PC-9 (cell line): Measurements from ENCODE around the gene HMGN1. TPM values are rescaled to one million over a fixed set of nuclear protein-coding genes. Genes with fewer than 3 reads are reported as not detected.
A peak's percentile ranks its signal among the peaks of the same experiment; 100 is the strongest.

Experiments used
- BruUV-seq: library from RNA; stranded (reverse); fragments of 400-500 nt; replicated peaks from 2 replicates; lab custom pipeline; 2021; lab: Mats Ljungman, UMichigan
- CTCF ChIA-PET: fragments of 300-600 bp; sonication (Branson Sonifier 250); formaldehyde crosslinking; loops from one replicate; lab custom pipeline; 2022; ENCODE audit warnings: antibody characterized with exemption; lab: Charles Lee
- POLR2A ChIA-PET: fragments of 300-600 bp; sonication (Branson Sonifier 250); formaldehyde crosslinking; loops from one replicate; lab custom pipeline; 2022; ENCODE audit warnings: antibody characterized with exemption; ENCODE audit not compliant: unreplicated experiment; lab: Charles Lee
- DNase-seq, 2 experiments: peaks; one replicate each; pipeline versions ENCODE4 v3.0.0 to v3.0.0-alpha.2; 2015 to 2022; ENCODE audit warnings: mixed read lengths in 1 of 2
- H2AFZ ChIP-seq: fragments of 200-600 bp; sonication (generic); 2 replicates; pipeline ENCODE4 v1.8.1; 2017; ENCODE audit warnings: antibody characterized with exemption
- H3F3A ChIP-seq: fragments of 200-600 bp; sonication (generic); 2 replicates; pipeline ENCODE4 v1.8.1; 2017; ENCODE audit warnings: antibody characterized with exemption, mild to moderate bottlenecking, low read depth; ENCODE audit not compliant: insufficient read depth
- H3K27ac ChIP-seq: fragments of 200-600 bp; sonication (generic); 2 replicates; pipeline ENCODE4 v1.6.1; 2016; ENCODE audit warnings: mixed run types
- H3K27me3 ChIP-seq: fragments of 200-600 bp; sonication (generic); 2 replicates; pipeline ENCODE4 v1.6.1; 2016; ENCODE audit warnings: low read depth, mixed run types; ENCODE audit not compliant: insufficient read depth
- H3K36me3 ChIP-seq: fragments of 200-600 bp; sonication (generic); 2 replicates; pipeline ENCODE4 v1.6.1; 2016; ENCODE audit warnings: low read depth, mixed run types
- H3K4me1 ChIP-seq: fragments of 200-600 bp; sonication (generic); replicated peaks from 2 replicates; pipeline ENCODE4 v1.6.1; 2016; ENCODE audit warnings: mixed run types; ENCODE audit not compliant: insufficient read depth
- H3K4me2 ChIP-seq: fragments of 200-600 bp; sonication (generic); 2 replicates; pipeline ENCODE4 v1.6.1; 2017; ENCODE audit warnings: mixed run types
- H3K4me3 ChIP-seq: fragments of 200-600 bp; sonication (generic); 2 replicates; pipeline ENCODE4 v1.6.1; 2016; ENCODE audit warnings: mixed run types
- H3K79me2 ChIP-seq: fragments of 200-600 bp; sonication (generic); 2 replicates; pipeline ENCODE4 v1.6.1; 2017; ENCODE audit warnings: low read depth, mixed run types
- H3K9me2 ChIP-seq: fragments of 200-600 bp; sonication (generic); 2 replicates; pipeline ENCODE4 v1.8.1; 2017; ENCODE audit warnings: mild to moderate bottlenecking; ENCODE audit not compliant: insufficient read depth
- H3K9me3 ChIP-seq: fragments of 200-600 bp; sonication (generic); 2 replicates; pipeline ENCODE4 v1.8.1; 2016; ENCODE audit warnings: low read depth; ENCODE audit not compliant: insufficient read depth
- H4K20me1 ChIP-seq: fragments of 200-600 bp; sonication (generic); 2 replicates; pipeline ENCODE4 v1.8.1; 2017; ENCODE audit not compliant: insufficient read depth
- CTCF ChIP-seq: fragments of 200-600 bp; sonication (generic); conservative IDR thresholded peaks from 2 replicates; pipeline ENCODE4 v1.6.1; 2017; ENCODE audit warnings: mixed run types, antibody characterized with exemption, mild to moderate bottlenecking, moderate library complexity
- EZH2 ChIP-seq: fragments of 200-600 bp; sonication (generic); IDR thresholded peaks from 2 replicates; pipeline ENCODE4 v1.8.0; 2017; ENCODE audit warnings: antibody characterized with exemption, low read depth
- intact Hi-C: fragments of 100-400 bp; cut with micrococcal nuclease; formaldehyde crosslinking; loops from one replicate; pipeline ENCODE4 v1.10.0; 2022; ENCODE audit not compliant: unreplicated experiment
- total RNA-seq: library from RNA; stranded (reverse); gene quantifications from 2 replicates; pipeline ENCODE4 v1.2.3, GENCODE V29; 2021

HMGN1 gene
- total RNA-seq, 1 experiment from 2014 or later, result 369 TPM

GRCh38 chr21:39325458-39325857, 23.4 kb downstream of the HMGN1 start:
- Histone ChIP-seq H3K4me2 (no peak overlapping the region), H4K20me1 (no peaks in the 10 kb centered on the region), H3K4me1 (peaks cover 22% of the 10 kb centered on the region), H3K79me2 (no peaks in the 10 kb centered on the region), H3K9me2 (no peaks in the 10 kb centered on the region), H3K4me3 (no peak overlapping the region), H2AFZ (no peak overlapping the region), H3K27me3 (no peaks in the 10 kb centered on the region), H3K27ac (no peak overlapping the region), H3K36me3 (no peaks in the 10 kb centered on the region), H3K9me3 (no peaks in the 10 kb centered on the region), H3F3A (peaks cover 22% of the 10 kb centered on the region)
- CTCF ChIA-PET, result no interaction called here
- TF ChIP-seq CTCF (no peak), EZH2 (no peak)
- POLR2A ChIA-PET, result no interaction called here
- BruUV-seq, result no TSS peak
- intact Hi-C loops, result no loop called here
- no peak for DNase-seq

DNA sequence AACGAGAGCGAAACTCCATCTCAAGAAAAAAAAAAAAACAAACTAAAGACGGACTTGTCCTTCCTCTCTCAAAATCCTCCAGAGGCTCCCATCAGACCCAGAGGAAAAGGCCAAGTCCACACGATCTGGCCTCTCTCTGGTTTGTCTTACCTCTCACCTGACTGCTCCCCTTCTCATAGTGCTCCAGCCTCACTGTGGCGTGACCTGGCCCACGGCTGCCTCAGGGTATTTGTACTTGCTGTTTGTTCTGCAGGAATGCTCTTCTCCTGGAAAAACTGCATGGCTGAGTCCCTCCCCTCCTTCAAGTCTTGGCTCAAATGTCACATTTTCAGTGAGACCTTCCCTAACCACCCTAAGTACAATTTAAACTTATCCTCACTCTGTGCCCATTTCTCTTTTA, 27.5 kb downstream of the HMGN1 start:
- Histone ChIP-seq H3K36me3 (no peaks in the 10 kb centered on the region), H3K4me3 (no peak overlapping the region; the same call in 1 of the 2 replicates), H3K79me2 (no peaks in the 10 kb centered on the region; the same call in 1 of the 2 replicates), H3K4me2 (peak overlapping the region; percentile 43), H3K27me3 (no peaks in the 10 kb centered on the region), H2AFZ (no peak overlapping the region), H3K27ac (peak overlapping the region; percentile 90), H4K20me1 (no peaks in the 10 kb centered on the region), H3K9me2 (no peaks in the 10 kb centered on the region), H3K9me3 (no peaks in the 10 kb centered on the region), H3F3A (peaks cover 28% of the 10 kb centered on the region), H3K4me1 (peaks cover 47% of the 10 kb centered on the region)
- POLR2A ChIA-PET, result interaction anchor here (0.6 kb wide), 1 partner anchor 31 kb away, joined by 5 read pairs; no protein-coding TSS in a partner anchor
- TF ChIP-seq EZH2, result no peak
- no peak for TF ChIP-seq CTCF
- CTCF ChIA-PET, result no interaction called here
- intact Hi-C loops, result no loop called here
- no TSS peak for BruUV-seq
- peak; percentile 55 to 89 for DNase-seq

DNA sequence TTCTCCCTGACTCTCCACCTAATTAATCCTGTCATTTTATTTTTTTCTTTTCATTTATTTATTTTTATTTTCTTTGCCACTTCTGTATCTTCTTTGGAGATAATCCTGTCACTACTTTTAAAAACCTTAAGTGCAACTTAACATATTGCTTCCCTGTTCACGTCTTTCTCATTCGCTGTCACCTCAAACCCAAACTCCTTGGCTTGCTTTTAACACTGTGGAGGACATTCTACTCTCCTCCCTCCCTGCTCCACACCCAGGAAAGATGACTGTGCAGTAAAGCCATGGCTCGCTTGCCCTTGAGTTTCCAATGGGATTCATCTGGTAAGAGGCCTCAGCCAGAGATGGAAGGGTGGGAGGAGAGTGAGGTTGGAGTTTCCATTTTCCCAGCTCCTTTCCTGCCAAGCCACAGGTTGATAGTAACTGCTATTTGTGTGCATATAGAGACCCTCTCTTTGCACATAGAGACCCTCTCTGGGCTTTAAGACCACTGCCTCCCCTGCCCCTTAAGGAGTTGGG, 29.0 kb downstream of the HMGN1 start:
- H3K4me3 ChIP-seq, result peak overlapping the region; percentile 18; the same call in 1 of the 2 replicates
- peak in 1 of 2 experiments; percentile 14 for DNase-seq
- H3K27ac ChIP-seq, result peak overlapping the region; percentile 32
- no peaks in the 10 kb centered on the region for H3K36me3 ChIP-seq
- H3K9me2 ChIP-seq, result no peaks in the 10 kb centered on the region
- H3K27me3 ChIP-seq, result no peaks in the 10 kb centered on the region
- H3K9me3 ChIP-seq, result no peaks in the 10 kb centered on the region
- peaks cover 2% of the 10 kb centered on the region for H3K79me2 ChIP-seq
- ChIA-PET POLR2A (no interaction called here), CTCF (no interaction called here)
- H4K20me1 ChIP-seq, result no peaks in the 10 kb centered on the region
- peak overlapping the region; percentile 43 for H3K4me2 ChIP-seq
- H2AFZ ChIP-seq, result no peak overlapping the region
- BruUV-seq, result no TSS peak
- H3K4me1 ChIP-seq, result peaks cover 48% of the 10 kb centered on the region
- peaks cover 28% of the 10 kb centered on the region for H3F3A ChIP-seq
- TF ChIP-seq CTCF (no peak), EZH2 (no peak)
- intact Hi-C loops, result no loop called here
